ENCODE measurements around the gene DGKI.

GRCh38 chr7:137434946-137435345, 411.8 kb downstream of the DGKI start:
- TF ChIP-seq, protein P1, sequence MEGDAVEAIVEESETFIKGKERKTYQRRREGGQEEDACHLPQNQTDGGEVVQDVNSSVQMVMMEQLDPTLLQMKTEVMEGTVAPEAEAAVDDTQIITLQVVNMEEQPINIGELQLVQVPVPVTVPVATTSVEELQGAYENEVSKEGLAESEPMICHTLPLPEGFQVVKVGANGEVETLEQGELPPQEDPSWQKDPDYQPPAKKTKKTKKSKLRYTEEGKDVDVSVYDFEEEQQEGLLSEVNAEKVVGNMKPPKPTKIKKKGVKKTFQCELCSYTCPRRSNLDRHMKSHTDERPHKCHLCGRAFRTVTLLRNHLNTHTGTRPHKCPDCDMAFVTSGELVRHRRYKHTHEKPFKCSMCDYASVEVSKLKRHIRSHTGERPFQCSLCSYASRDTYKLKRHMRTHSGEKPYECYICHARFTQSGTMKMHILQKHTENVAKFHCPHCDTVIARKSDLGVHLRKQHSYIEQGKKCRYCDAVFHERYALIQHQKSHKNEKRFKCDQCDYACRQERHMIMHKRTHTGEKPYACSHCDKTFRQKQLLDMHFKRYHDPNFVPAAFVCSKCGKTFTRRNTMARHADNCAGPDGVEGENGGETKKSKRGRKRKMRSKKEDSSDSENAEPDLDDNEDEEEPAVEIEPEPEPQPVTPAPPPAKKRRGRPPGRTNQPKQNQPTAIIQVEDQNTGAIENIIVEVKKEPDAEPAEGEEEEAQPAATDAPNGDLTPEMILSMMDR (IDR thresholded peaks at IDR 0.05) = no peak
- TF ChIP-seq POLR2A (IDR thresholded peaks at IDR 0.05) = no peak

Measured in thyroid gland (tissue), 4 donors.